ENCODE results near the gene PPARA.

DNA sequence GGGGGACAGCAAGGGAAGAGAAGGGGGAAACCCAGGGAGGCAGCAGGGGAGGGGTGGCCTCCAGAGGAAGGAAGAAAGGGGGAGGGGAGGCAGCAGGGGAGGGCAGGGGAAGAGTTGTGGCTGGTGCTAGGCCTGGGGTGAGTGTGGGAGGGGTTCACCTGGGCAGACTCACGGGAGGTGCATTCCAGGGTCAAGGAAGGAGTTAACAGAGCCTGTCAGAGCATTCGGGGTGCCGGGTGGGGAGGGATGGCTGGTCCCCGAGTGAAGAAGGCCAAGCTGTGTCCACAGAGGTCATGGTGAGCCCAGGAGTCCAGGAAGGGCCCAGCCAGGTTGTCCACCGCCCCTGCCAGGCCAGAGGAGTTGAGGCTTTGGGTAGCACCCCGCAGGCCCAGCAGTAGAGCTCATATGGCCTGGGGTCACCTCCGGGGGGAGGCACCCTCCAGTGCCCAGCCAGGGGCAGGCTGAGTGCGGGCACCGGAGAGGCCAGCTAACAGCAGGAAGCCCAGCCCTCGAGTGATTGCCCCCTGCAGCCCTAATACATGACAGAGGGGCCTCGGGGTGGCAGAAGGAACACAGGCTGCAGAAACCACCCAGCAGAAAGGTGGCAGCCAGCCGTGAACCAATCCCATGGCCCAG, 31.1 kb upstream of the PPARA start:
- TF ChIP-seq, protein P1, sequence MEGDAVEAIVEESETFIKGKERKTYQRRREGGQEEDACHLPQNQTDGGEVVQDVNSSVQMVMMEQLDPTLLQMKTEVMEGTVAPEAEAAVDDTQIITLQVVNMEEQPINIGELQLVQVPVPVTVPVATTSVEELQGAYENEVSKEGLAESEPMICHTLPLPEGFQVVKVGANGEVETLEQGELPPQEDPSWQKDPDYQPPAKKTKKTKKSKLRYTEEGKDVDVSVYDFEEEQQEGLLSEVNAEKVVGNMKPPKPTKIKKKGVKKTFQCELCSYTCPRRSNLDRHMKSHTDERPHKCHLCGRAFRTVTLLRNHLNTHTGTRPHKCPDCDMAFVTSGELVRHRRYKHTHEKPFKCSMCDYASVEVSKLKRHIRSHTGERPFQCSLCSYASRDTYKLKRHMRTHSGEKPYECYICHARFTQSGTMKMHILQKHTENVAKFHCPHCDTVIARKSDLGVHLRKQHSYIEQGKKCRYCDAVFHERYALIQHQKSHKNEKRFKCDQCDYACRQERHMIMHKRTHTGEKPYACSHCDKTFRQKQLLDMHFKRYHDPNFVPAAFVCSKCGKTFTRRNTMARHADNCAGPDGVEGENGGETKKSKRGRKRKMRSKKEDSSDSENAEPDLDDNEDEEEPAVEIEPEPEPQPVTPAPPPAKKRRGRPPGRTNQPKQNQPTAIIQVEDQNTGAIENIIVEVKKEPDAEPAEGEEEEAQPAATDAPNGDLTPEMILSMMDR (IDR thresholded peaks at IDR 0.05) = no peak
- no peak for TF ChIP-seq EZH2 (IDR thresholded peaks at IDR 0.05; ENCODE audit: borderline replicate concordance, insufficient read depth, low read depth, low read length, poor library complexity, severe bottlenecking)

Measured in B cell (primary cell).